HepG2 (cell line): ENCODE results near the gene PLA2G12B. TPM values are rescaled to one million over a fixed set of nuclear protein-coding genes. Genes with fewer than 3 reads are reported as not detected.

ENCODE experiments used
- AFF4 ChIP-seq: sonication (generic); formaldehyde crosslinking; IDR thresholded peaks from 2 replicates; pipeline ENCODE4 v1.4.0; 2020; ENCODE audit warnings: missing genetic modification reagents
- DR1 ChIP-seq: sonication (generic); formaldehyde crosslinking; IDR thresholded peaks from 2 replicates; pipeline ENCODE4 v1.8.0; 2021; ENCODE audit warnings: mild to moderate bottlenecking, missing genetic modification reagents, inconsistent platforms
- GZF1 ChIP-seq: sonication (generic); formaldehyde crosslinking; IDR thresholded peaks from 2 replicates; pipeline ENCODE4 v1.5.1; 2020; ENCODE audit warnings: mild to moderate bottlenecking, missing genetic modification reagents
- LCORL ChIP-seq, 2 experiments: fragments of 450-650 bp in 1 of 2; sonication (generic) in 1 of 2; formaldehyde crosslinking in 1 of 2; IDR thresholded peaks; 2 replicates each; pipeline versions ENCODE4 v1.5.0 to v1.6.1; 2017 to 2020; ENCODE audit warnings: antibody characterized with exemption in 1 of 2, missing genetic modification reagents in 1 of 2
- MED1 ChIP-seq: sonication (generic); formaldehyde crosslinking; IDR thresholded peaks from 2 replicates; pipeline ENCODE4 v1.4.0; 2020; ENCODE audit warnings: missing genetic modification reagents
- MTF2 ChIP-seq: sonication (generic); formaldehyde crosslinking; IDR thresholded peaks from 2 replicates; pipeline ENCODE4 v1.5.0; 2020; ENCODE audit warnings: missing genetic modification reagents, borderline replicate concordance
- PHF5A ChIP-seq: IDR thresholded peaks from one replicate; pipeline ENCODE4 v1.6.1; 2018; ENCODE audit warnings: low read depth, missing genetic modification reagents; ENCODE audit not compliant: unreplicated experiment
- POLR2A ChIP-seq, 2 experiments: IDR thresholded peaks; 2 replicates each; pipeline ENCODE4 v1.6.1; 2011; ENCODE audit warnings: low read depth in 2 of 2, low read length in 2 of 2, mild to moderate bottlenecking in 1 of 2, moderate library complexity in 1 of 2; ENCODE audit not compliant: insufficient read depth in 1 of 2
- RELA ChIP-seq: sonication (generic); formaldehyde crosslinking; IDR thresholded peaks from 2 replicates; pipeline ENCODE4 v1.4.0; 2020; ENCODE audit warnings: missing genetic modification reagents
- SAP130 ChIP-seq: IDR thresholded peaks from 2 replicates; pipeline ENCODE4 v1.6.1; 2016; ENCODE audit warnings: low read depth
- SKI ChIP-seq: fragments of 450-650 bp; IDR thresholded peaks from one replicate; pipeline ENCODE4 v1.6.1; 2018; ENCODE audit warnings: mild to moderate bottlenecking; ENCODE audit not compliant: partially characterized antibody
- SP5 ChIP-seq: IDR thresholded peaks from 2 replicates; pipeline ENCODE4 v1.6.1; 2016; ENCODE audit warnings: low read depth, borderline replicate concordance
- SRSF1 ChIP-seq: fragments of 200-400 bp; formaldehyde crosslinking; optimal IDR thresholded peaks from 2 replicates; pipeline ENCODE3; 2017; ENCODE audit warnings: mild to moderate bottlenecking, low read depth, low read length, moderate library complexity
- ZBTB8A ChIP-seq: sonication (generic); formaldehyde crosslinking; IDR thresholded peaks from 2 replicates; pipeline ENCODE4 v1.4.0; 2020; ENCODE audit warnings: mild to moderate bottlenecking, low read depth, missing genetic modification reagents, borderline replicate concordance
- ZEB1 ChIP-seq: IDR thresholded peaks from 2 replicates; pipeline ENCODE4 v1.6.1; 2012; ENCODE audit warnings: mild to moderate bottlenecking, low read depth, inconsistent platforms; ENCODE audit not compliant: insufficient replicate concordance
- ZNF512 ChIP-seq: sonication (generic); formaldehyde crosslinking; IDR thresholded peaks from 2 replicates; pipeline ENCODE4 v1.4.0; 2020; ENCODE audit warnings: mild to moderate bottlenecking, missing genetic modification reagents
- ZNF557 ChIP-seq: sonication (generic); formaldehyde crosslinking; IDR thresholded peaks from 2 replicates; pipeline ENCODE4 v1.4.0; 2020; ENCODE audit warnings: missing genetic modification reagents
- ZNF839 ChIP-seq: sonication (generic); formaldehyde crosslinking; IDR thresholded peaks from 2 replicates; pipeline ENCODE4 v1.4.0; 2020; ENCODE audit warnings: missing genetic modification reagents, mild to moderate bottlenecking, borderline replicate concordance
- ZSCAN29 ChIP-seq: sonication (generic); formaldehyde crosslinking; conservative IDR thresholded peaks from 2 replicates; pipeline ENCODE4 v1.4.0; 2020; ENCODE audit warnings: mild to moderate bottlenecking, missing genetic modification reagents
- polyA plus RNA-seq, 8 experiments: library from polyadenylated mRNA; depleted of rRNA in 3 of 8; stranded (reverse) in 7 of 8; unstranded in 1 of 8; fragments of >200 nt; fragmentation: Illumina TruSeq in 4 of 8; extraction: Trizol in 4 of 8; gene quantifications; 2 replicates each; pipeline versions ENCODE4 v1.2.1 to v1.2.3, GENCODE V29; 2011 to 2016; ENCODE audit warnings: low read depth in 4 of 8, missing spikeins in 1 of 8, mixed read lengths in 1 of 8; ENCODE audit not compliant: insufficient read depth in 1 of 8
- total RNA-seq, 5 experiments: library from RNA; depleted of rRNA; stranded (reverse); fragments of >200 nt; fragmentation: Illumina TruSeq; extraction: Trizol; gene quantifications; 2 replicates each; pipeline ENCODE4 v1.2.3, GENCODE V29; 2016; ENCODE audit warnings: low read depth in 1 of 5
- TF ChIP-seq, protein P1 (sequence below): sonication (generic); formaldehyde crosslinking; conservative IDR thresholded peaks from 2 replicates; pipeline ENCODE4 v1.8.0; 2022; ENCODE audit warnings: low read depth, missing genetic modification reagents
- TF ChIP-seq, protein P2 (sequence below): sonication (generic); formaldehyde crosslinking; IDR thresholded peaks from 2 replicates; pipeline ENCODE4 v1.4.0; 2020; ENCODE audit warnings: missing genetic modification reagents

The PLA2G12B gene
- total and polyA plus RNA-seq, 2 of the 13 experiments (the other 11 are each of a cell fraction or from before 2014, with no cell fraction given) = 7.7 to 38.0 TPM

- TF ChIP-seq ZNF512 (no peak), ZNF839 (CRISPR knock-in tag) (no peak), SAP130 (CRISPR knock-in tag) (no peak; the same call in 1 of the 2 replicates), ZEB1 (no peak), LCORL (IDR thresholded peaks at IDR 0.05) (no peak), LCORL (CRISPR knock-in tag; IDR thresholded peaks at IDR 0.05) (no peak; the same call in none of the 2 replicates), GZF1 (CRISPR knock-in tag) (no peak), SRSF1 (no peak), MTF2 (CRISPR knock-in tag) (no peak), AFF4 (CRISPR knock-in tag) (no peak), DR1 (CRISPR knock-in tag) (0 out of 2 replicates have a peak, but pooled peaks have one; percentile 19), SKI (no peak), RELA (no peak), ZNF557 (CRISPR knock-in tag) (0 out of 2 replicates have a peak, but pooled peaks have one; percentile 36), POLR2A (IDR thresholded peaks at IDR 0.05; ENCODE audit: insufficient read depth in 1 of 2, low read depth in 2 of 2, low read length in 2 of 2) (peak; percentile 33 to 55; a peak in 1 of 4 replicates), SP5 (CRISPR knock-in tag) (no peak), MED1 (CRISPR knock-in tag) (no peak), ZSCAN29 (CRISPR knock-in tag) (no peak; the same call in 1 of the 2 replicates), ZBTB8A (CRISPR knock-in tag) (no peak), PHF5A (no peak)
- TF ChIP-seq, protein P1, sequence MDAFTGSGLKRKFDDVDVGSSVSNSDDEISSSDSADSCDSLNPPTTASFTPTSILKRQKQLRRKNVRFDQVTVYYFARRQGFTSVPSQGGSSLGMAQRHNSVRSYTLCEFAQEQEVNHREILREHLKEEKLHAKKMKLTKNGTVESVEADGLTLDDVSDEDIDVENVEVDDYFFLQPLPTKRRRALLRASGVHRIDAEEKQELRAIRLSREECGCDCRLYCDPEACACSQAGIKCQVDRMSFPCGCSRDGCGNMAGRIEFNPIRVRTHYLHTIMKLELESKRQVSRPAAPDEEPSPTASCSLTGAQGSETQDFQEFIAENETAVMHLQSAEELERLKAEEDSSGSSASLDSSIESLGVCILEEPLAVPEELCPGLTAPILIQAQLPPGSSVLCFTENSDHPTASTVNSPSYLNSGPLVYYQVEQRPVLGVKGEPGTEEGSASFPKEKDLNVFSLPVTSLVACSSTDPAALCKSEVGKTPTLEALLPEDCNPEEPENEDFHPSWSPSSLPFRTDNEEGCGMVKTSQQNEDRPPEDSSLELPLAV = no peak
- TF ChIP-seq, protein P2, sequence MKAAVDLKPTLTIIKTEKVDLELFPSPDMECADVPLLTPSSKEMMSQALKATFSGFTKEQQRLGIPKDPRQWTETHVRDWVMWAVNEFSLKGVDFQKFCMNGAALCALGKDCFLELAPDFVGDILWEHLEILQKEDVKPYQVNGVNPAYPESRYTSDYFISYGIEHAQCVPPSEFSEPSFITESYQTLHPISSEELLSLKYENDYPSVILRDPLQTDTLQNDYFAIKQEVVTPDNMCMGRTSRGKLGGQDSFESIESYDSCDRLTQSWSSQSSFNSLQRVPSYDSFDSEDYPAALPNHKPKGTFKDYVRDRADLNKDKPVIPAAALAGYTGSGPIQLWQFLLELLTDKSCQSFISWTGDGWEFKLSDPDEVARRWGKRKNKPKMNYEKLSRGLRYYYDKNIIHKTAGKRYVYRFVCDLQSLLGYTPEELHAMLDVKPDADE = no peak
Observed at GRCh38 chr10:72954596-72955554, at the start of gene PLA2G12B (continued).
